Fibroblast of lung (primary cell): Measurements from ENCODE around the gene PEX16. TPM values are rescaled to one million over a fixed set of nuclear protein-coding genes. Genes with fewer than 3 reads are reported as not detected.

Experiments used
- DNase-seq, 2 donors: peaks; one replicate each; pipeline versions ENCODE4 v3.0.0 to v3.0.0-alpha.2; 2010; ENCODE audit warnings: low read depth in 2 of 2
- H2AFZ ChIP-seq: 2 replicates; pipeline ENCODE4 v1.5.1; 2012; ENCODE audit warnings: low read length, control low read depth, inconsistent platforms
- H3K27ac ChIP-seq: 2 replicates; pipeline ENCODE4 v1.5.1; 2011; ENCODE audit warnings: low read length, control low read depth; ENCODE audit not compliant: insufficient read depth
- H3K27me3 ChIP-seq: 2 replicates; pipeline ENCODE4 v1.5.1; 2011; ENCODE audit warnings: mild to moderate bottlenecking, low read length; ENCODE audit not compliant: control insufficient read depth, insufficient read depth
- H3K36me3 ChIP-seq: 2 replicates; pipeline ENCODE4 v1.5.1; 2011; ENCODE audit warnings: low read length; ENCODE audit not compliant: control insufficient read depth, insufficient read depth
- H3K4me1 ChIP-seq: 2 replicates; pipeline ENCODE4 v1.5.1; 2011; ENCODE audit warnings: low read length; ENCODE audit not compliant: control insufficient read depth, insufficient read depth; ENCODE audit errors: extremely low read depth
- H3K4me2 ChIP-seq: 2 replicates; pipeline ENCODE4 v1.5.1; 2011; ENCODE audit warnings: low read length, control low read depth; ENCODE audit not compliant: insufficient read depth; ENCODE audit errors: extremely low read depth
- H3K4me3 ChIP-seq, 4 experiments: fragments of 200-600 bp in 1 of 4; sonication (generic) in 1 of 4; replicated peaks in 1 of 4; 2 replicates each; pipeline ENCODE4 v1.5.1; 2011 to 2016; ENCODE audit warnings: low read length in 4 of 4, low read depth in 3 of 4, mild to moderate bottlenecking in 3 of 4, control low read depth in 2 of 4, inconsistent platforms in 1 of 4, mixed read lengths in 1 of 4; ENCODE audit not compliant: insufficient read depth in 1 of 4; ENCODE audit errors: control extremely low read depth in 1 of 4
- H3K79me2 ChIP-seq: 2 replicates; pipeline ENCODE4 v1.5.1; 2012; ENCODE audit warnings: mild to moderate bottlenecking, low read length, inconsistent platforms; ENCODE audit not compliant: control insufficient read depth, insufficient read depth
- H3K9ac ChIP-seq: 2 replicates; pipeline ENCODE4 v1.5.1; 2011; ENCODE audit warnings: mild to moderate bottlenecking, low read length, control low read depth; ENCODE audit not compliant: insufficient read depth
- H3K9me3 ChIP-seq: 2 replicates; pipeline ENCODE4 v1.5.1; 2012; ENCODE audit warnings: low read depth, low read length; ENCODE audit not compliant: control insufficient read depth, insufficient read depth
- H4K20me1 ChIP-seq: 2 replicates; pipeline ENCODE4 v1.5.1; 2011; ENCODE audit warnings: low read length; ENCODE audit not compliant: control insufficient read depth, insufficient read depth; ENCODE audit errors: extremely low read depth
- EZH2 ChIP-seq: IDR thresholded peaks from 2 replicates; pipeline ENCODE4 v1.5.1; 2012; ENCODE audit warnings: low read length, control low read depth, mild to moderate bottlenecking; ENCODE audit errors: missing control alignments
- polyA plus RNA-seq, 2 donors: library from polyadenylated mRNA; depleted of rRNA in 1 of 2; stranded (reverse) in 1 of 2; unstranded in 1 of 2; fragments of >200 nt; gene quantifications; 2 replicates each; pipeline ENCODE4 v1.2.1, GENCODE V29; 2011 to 2012; ENCODE audit warnings: missing spikeins in 1 of 2
- total RNA-seq: library from RNA; depleted of rRNA; stranded (reverse); fragments of >200 nt; gene quantifications from 2 replicates; pipeline ENCODE4 v1.2.1, GENCODE V29; 2014
- TF ChIP-seq, protein P1 (sequence below), 2 donors: IDR thresholded peaks in 1 of 2; conservative IDR thresholded peaks in 1 of 2; 1 replicate in 1 of 2; 2 replicates in 1 of 2; pipeline ENCODE4 v1.5.1; 2011 to 2012; ENCODE audit warnings: low read length in 2 of 2, control low read depth in 1 of 2, inconsistent platforms in 1 of 2, low read depth in 1 of 2, mild to moderate bottlenecking in 1 of 2

The PEX16 gene
- total and polyA plus RNA-seq, 2 donors (not counting 1 experiment from before 2014, with no cell fraction given), result 11.0 to 44.4 TPM

DNA sequence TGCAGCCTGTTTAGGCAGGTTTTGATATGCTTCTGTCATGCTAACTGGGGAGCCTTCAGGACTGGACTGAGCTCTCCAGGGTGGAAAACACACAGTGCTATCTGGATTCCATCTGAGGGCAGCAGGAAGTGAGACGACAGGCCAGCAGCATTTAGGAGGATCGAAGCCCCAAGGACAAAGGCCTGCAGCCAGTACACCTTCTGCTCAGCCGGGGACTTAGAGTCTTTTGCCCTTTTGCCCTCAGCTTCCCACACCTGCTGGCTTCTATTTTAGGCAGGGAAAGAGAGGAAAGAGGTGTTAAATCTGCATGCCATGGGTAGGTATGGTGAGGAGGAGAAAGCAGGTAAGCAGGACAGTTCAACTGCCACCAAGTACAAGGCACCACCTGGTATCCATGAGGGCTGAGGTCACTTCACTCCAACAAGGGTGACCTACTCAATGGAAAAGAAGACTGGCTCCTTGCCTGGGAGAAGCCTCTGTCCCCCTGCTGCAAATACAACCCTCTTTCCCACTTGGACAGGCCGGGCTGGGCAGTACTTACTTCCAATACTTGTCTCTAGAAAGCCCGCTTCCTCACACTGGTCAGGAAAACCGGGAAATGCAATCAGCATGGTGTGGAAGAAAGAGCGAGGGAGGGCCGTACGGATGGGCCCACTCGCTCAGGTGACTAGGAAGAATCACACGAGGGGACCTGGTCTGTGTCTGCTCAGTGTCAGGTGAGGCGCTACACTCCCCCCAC, 17.1 kb upstream of the PEX16 start:
- H3K36me3 ChIP-seq, result peaks cover 4% of the 10 kb centered on the region

DNA sequence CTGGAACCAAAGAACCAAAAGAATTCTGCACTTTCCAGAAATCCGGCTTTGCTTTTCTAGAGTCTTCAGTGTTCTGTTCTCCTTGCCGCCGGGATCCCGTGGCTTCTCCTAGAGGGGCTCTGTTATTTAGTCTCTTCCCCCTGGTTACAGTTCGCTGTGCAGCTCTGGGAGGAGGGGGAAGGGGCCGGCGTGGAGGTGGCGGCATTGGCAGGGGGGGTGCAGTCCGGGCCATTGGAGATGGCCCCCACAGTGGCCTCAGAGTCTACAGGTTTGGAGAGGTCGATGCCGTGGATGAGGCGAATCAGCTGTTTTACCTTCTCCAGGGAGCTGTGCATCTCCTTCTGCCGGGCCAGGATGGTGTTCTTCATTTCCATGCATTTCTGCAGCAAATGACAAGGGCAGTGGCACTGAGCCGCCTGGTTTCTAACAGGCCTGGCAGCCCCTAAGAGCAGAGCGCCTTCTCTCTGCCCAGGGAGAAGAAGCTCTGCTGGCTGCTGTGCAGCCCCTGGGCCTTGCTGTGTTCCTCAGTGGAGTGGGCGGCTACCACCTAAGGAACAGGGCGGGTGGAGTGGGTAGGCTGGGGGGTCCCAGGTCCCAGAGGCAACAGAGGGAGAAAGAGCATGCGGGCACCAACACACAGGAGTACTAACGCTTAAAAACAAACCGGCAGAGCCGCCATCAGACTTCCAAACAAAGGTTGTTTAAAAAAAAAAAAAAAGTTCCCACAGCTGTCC, 16.3 kb upstream of the PEX16 start:
- no peaks in the 10 kb centered on the region for H3K27me3 ChIP-seq
- no peak overlapping the region for H3K27ac ChIP-seq
- no peak overlapping the region for H3K9ac ChIP-seq
- H2AFZ ChIP-seq, result no peak overlapping the region
- no peaks in the 10 kb centered on the region for H4K20me1 ChIP-seq
- no peaks in the 10 kb centered on the region for H3K9me3 ChIP-seq
- TF ChIP-seq, protein P1, sequence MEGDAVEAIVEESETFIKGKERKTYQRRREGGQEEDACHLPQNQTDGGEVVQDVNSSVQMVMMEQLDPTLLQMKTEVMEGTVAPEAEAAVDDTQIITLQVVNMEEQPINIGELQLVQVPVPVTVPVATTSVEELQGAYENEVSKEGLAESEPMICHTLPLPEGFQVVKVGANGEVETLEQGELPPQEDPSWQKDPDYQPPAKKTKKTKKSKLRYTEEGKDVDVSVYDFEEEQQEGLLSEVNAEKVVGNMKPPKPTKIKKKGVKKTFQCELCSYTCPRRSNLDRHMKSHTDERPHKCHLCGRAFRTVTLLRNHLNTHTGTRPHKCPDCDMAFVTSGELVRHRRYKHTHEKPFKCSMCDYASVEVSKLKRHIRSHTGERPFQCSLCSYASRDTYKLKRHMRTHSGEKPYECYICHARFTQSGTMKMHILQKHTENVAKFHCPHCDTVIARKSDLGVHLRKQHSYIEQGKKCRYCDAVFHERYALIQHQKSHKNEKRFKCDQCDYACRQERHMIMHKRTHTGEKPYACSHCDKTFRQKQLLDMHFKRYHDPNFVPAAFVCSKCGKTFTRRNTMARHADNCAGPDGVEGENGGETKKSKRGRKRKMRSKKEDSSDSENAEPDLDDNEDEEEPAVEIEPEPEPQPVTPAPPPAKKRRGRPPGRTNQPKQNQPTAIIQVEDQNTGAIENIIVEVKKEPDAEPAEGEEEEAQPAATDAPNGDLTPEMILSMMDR (conservative IDR thresholded peaks at IDR 0.05 in 1 of 2, IDR thresholded peaks at IDR 0.05 in 1 of 2; ENCODE audit: low read depth in 1 of 2, low read length in 2 of 2), result no peak
- no peak for TF ChIP-seq EZH2
- H3K36me3 ChIP-seq, result peaks cover 4% of the 10 kb centered on the region
- H3K4me2 ChIP-seq, result no peak overlapping the region
- H3K4me1 ChIP-seq, result no peaks in the 10 kb centered on the region
- H3K79me2 ChIP-seq, result no peaks in the 10 kb centered on the region
- DNase-seq, result no peak
- no peak overlapping the region for H3K4me3 ChIP-seq

More for the DNA sequence above, 17.1 kb upstream of the PEX16 start:
- Histone ChIP-seq H3K4me1 (no peaks in the 10 kb centered on the region), H4K20me1 (no peaks in the 10 kb centered on the region), H2AFZ (no peak overlapping the region), H3K79me2 (no peaks in the 10 kb centered on the region), H3K9ac (no peak overlapping the region), H3K4me3 (no peak overlapping the region), H3K4me2 (no peak overlapping the region), H3K27me3 (no peaks in the 10 kb centered on the region), H3K27ac (no peak overlapping the region), H3K9me3 (no peaks in the 10 kb centered on the region)
- no peak for TF ChIP-seq EZH2
- TF ChIP-seq, protein P1 (conservative IDR thresholded peaks at IDR 0.05 in 1 of 2, IDR thresholded peaks at IDR 0.05 in 1 of 2; ENCODE audit: low read depth in 1 of 2, low read length in 2 of 2), result no peak
- DNase-seq, result no peak

DNA sequence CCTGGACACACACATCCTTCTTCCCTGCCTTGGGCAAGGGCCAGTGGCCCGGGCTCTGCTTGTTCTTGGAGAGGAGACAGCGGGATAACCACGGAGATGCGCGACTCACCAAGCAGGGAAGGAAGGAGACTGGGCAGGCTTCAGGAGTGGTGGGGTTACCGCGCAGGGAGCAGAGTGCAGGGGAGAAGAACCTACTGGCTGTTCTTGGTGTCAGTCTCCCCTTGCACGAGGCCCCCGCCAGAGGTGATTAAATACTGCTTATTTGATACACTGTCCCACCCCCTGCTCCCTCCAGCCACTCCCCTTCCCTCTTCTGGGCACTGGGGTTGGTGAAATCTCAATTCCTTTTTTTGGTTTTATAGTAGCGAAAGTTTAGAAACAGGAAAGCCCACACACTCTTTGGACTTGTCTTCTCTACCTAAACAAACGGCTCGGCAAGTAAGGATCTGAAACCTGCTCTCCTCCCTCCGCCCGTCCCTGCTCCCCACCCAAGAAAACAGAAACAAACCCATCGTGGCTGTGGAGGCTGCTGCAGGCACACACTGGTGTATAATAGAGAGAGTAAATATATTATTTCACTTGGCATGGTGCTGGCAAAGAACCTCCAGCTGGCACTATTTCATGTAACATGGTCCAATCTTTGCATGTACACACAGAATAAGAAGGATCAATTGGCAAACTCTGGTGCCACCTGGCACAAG, 15.6 kb upstream of the PEX16 start:
- DNase-seq, result peak; percentile 35 to 50

More for the DNA sequence above, 15.6 kb upstream of the PEX16 start:
- Histone ChIP-seq H3K9me3 (no peaks in the 10 kb centered on the region), H3K4me3 (no peak overlapping the region), H3K27me3 (no peaks in the 10 kb centered on the region), H2AFZ (no peak overlapping the region), H3K27ac (no peak overlapping the region), H4K20me1 (no peaks in the 10 kb centered on the region), H3K36me3 (peaks cover 4% of the 10 kb centered on the region), H3K9ac (no peak overlapping the region), H3K4me1 (no peaks in the 10 kb centered on the region), H3K79me2 (no peaks in the 10 kb centered on the region), H3K4me2 (no peak overlapping the region)
- TF ChIP-seq, protein P1 (conservative IDR thresholded peaks at IDR 0.05 in 1 of 2, IDR thresholded peaks at IDR 0.05 in 1 of 2; ENCODE audit: low read depth in 1 of 2, low read length in 2 of 2), result no peak
